ENCODE results near the gene SGMS1.

DNA sequence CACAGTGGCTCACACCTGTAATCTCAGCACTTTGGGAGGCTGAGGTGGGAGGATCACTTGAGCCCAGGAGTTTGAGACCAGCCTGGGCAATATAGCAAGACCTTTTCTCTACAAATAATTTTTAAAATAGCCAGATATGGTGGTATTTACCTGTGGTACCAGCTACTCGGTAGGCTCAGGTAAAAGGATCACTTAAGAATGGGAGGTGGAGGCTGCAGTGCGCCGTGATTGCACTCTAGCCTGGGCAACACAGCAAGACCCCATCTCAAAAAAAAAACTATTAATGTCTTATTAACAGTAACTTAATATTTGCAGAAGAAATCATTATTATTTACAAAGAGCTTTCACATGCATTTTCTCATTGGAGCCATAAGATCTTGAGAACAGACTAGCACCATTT is 103.6 kb downstream of the SGMS1 start:
- no peak for TF ChIP-seq EZH2 (IDR thresholded peaks at IDR 0.05; ENCODE audit: borderline replicate concordance, low read length)
- TF ChIP-seq, protein P1, sequence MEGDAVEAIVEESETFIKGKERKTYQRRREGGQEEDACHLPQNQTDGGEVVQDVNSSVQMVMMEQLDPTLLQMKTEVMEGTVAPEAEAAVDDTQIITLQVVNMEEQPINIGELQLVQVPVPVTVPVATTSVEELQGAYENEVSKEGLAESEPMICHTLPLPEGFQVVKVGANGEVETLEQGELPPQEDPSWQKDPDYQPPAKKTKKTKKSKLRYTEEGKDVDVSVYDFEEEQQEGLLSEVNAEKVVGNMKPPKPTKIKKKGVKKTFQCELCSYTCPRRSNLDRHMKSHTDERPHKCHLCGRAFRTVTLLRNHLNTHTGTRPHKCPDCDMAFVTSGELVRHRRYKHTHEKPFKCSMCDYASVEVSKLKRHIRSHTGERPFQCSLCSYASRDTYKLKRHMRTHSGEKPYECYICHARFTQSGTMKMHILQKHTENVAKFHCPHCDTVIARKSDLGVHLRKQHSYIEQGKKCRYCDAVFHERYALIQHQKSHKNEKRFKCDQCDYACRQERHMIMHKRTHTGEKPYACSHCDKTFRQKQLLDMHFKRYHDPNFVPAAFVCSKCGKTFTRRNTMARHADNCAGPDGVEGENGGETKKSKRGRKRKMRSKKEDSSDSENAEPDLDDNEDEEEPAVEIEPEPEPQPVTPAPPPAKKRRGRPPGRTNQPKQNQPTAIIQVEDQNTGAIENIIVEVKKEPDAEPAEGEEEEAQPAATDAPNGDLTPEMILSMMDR (IDR thresholded peaks at IDR 0.05; ENCODE audit: low read length), result no peak

Data from OCI-LY1 (cell line).